Stimulated activated CD8-positive, alpha-beta memory T cell treated with anti-CD3 and anti-CD28 coated beads, Interleukin-4, amount 100 ng/mL, for 4 hours (primary cell): ENCODE results near the gene NXNL1.

Source experiments
- DNase-seq, 2 donors: peaks; one replicate each; pipeline ENCODE4 v3.0.0-alpha.2; 2020; ENCODE audit warnings: low read depth in 2 of 2, low spot score in 1 of 2

Gene NXNL1

DNA sequence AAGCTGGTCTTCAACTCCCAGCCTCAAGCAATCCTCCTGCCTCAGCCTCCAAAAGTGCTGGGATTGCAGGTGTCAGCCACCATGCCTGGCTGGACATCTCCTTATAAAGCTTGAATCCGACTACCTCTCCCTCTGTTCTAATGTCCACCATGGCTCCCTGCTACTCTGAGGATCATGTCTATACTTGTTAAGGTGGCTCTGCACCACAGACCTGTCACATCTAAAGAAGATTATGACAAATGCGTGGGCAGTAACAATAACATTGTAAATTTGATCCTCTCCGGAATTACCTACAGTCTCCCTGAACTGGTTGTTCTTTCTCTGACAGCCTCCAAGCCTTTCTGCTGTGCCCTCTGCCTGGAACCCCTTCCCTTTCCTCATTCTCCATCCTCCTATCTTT, 1.8 kb downstream of the NXNL1 start:
- DNase-seq: no peak

DNA sequence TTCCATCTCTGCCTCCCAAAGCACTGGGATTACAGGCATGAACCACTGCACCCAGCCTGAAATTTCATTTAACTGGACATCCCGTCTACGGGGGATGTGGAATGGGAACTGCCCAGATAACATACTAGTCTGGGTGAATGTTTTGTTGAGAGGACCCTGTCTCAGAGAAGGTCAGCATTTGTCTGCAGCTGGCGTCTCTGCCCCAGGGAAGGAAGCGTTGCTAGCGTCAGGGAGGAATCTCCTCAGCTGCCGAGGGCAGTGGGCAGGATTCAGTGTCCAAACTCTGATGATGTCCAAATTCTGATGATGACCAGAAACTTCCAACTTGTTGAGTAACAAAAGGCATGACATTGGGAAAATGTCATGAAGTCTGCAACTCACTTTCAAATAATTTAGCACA, 3.1 kb downstream of the NXNL1 start:
- DNase-seq: no peak

GRCh38 chr19:17456127-17456526, 4.6 kb downstream of the NXNL1 start:
- no peak for DNase-seq

DNA sequence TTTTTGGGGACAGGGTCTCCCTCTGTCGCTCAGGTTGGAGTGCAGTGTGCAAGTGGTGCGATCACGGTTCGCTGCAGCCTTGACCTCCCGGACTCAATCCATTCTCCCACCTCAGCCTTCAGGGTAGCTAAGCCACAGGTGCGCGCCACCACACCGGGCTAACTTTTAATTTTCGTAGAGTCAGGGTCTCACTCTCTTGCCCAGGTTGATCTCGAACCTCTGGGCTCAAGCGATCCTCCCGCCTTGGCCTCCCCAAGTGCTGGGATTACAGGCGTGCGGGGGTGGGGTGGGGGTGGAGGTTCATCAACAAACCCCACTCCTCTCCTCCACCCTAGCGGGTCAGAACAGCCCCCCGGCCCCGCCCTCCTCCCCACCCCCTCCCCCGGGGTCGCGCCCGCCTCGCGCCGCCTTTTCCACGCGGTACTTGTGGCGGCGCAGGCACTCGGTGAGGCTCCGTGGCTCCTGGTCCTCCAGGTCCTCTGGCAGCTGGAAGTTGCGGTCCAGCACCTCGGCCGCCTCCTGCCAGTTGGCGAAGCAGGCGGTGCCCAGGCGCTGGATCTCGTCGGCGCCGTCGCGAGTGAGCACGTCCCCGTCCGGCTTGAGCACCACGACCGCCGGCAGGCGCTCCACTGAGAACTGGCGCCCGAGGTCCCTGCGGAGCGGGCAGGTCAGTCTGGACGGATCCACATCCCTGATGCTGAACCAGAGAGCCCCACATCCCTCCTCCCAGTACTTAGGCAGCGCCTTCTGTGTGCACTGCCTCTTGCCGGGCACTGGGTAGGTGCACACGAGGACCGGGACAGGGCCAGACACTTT, 5.2 kb downstream of the NXNL1 start:
- no peak for DNase-seq

DNA sequence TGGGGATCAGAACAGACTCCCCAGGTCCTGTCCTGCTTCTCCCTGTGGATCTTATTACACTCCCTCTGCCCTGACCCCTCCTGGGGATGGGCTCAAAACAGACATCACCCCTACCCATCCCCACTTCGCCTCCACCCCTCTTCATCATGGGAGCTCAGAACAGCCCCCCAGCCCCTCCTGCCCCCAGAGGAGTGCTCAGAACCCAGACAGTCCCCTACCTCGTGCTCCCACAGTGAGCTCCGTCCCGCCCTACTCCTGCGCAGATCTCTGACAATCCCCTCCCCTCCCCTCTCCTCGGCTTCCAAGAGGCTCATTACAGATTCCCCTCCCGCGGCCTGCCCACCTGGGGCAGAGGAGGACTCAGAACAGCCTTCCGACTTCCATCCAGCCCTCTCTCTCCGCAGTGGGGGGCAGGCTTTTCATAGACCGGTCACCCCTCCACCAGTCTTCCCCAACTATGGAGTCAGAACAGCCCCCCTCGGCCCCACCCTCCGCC, 6.1 kb downstream of the NXNL1 start:
- DNase-seq: no peak

DNA sequence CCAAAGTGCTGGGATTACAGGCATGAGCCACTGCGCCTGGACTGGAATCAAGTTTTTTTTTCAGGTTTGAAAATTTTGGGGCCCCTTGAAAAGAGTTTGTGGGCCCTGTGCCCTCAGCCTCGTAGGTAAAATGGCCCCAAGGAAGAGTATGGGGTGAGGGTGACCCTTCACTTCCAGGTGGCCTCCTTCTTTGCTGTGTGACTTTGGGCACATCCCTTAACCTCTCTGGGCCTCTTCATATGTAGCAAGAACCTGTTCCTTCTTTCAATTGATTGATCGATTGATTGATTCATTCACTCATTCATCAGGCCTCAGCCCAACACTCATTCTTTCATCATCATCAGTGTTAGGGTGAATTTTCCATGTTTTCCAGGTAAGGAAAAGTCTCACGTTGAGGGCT, 8.9 kb downstream of the NXNL1 start:
- DNase-seq: no peak

- DNase-seq: no peak
These were observed 10.3 kb downstream of the NXNL1 start for GRCh38 chr19:17450264-17451075.

- peak; percentile 20 to 29 for DNase-seq
These were observed 12.4 kb downstream of the NXNL1 start, which contains the start of gene TMEM221 for GRCh38 chr19:17448131-17448967. TMEM221 (minus strand) TSS chr19:17448668; CDS start chr19:17448462, 206 bp downstream.

- DNase-seq: no peak
These were observed 13.0 kb downstream of the NXNL1 start for GRCh38 chr19:17447704-17448130.

DNA sequence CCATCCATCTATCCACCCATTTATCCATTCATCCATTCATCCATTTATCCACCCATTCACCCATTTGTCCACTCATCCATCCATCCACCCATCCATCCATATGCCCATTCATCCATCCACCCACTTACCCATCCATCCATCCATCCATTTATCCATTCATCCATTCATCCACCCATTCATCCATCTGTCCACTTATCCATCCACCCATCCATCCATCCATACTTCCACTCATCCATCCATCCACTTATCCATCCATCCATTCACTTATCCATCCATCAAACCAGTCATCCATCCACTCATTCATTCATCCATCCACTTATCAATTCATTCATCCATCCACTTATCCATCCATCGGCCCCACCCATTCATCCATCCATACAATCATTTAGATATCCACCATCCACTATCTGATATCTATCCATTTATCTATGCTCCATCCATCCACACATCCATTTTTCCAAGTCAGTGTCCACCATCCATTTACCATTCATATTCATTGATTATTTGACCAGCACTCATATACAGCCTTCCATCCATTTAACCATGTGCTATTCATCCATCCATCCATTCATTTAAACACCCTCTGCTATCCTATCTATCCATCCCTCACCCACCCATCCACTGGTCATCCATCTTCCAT, 15.1 kb downstream of the NXNL1 start:
- DNase-seq: no peak

GRCh38 chr19:17441241-17442021, 19.3 kb downstream of the NXNL1 start:
- DNase-seq: no peak

DNA sequence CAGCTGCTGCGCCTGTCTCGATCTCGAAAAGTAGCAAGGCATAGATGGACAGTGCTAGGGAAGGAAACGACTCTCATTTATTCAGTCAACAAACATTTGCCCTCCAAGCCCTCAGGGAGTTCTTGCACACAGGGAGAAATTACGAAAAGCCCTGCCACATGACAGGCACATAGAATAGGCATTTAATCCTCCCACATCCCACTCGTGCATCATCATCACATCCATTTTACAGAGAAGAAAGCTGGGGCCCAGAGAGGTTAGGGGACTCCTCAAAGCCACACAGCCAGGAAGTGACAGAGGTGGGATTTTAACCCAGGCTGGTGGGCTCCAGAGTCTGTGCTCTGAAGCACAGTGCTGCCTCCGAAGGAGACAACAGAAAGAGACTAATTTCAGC, 23.9 kb downstream of the NXNL1 start:
- DNase-seq: no peak

- DNase-seq: no peak
These were observed 24.4 kb downstream of the NXNL1 start for GRCh38 chr19:17436094-17436873.

DNA sequence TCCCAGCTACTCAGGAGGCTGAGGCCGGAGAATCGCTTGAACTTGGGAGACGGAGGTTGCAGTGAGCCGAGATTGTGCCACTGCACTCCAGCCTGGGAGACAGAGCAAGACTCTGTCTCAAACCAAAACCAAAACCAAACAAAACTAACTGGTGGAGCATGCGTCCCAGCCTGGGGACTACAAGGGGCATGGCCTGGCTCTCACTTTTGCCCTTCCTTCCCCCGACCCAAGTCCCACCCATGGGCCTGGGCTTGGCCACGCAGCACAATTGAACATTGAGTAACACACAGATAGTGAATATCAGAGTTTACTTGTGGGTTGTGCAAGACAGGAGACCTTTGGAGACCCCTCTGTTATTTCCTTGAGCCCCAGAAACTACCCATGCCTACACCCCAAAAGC, 25.5 kb downstream of the NXNL1 start:
- DNase-seq: no peak

- DNase-seq: no peak
These were observed 29.3 kb downstream of the NXNL1 start for GRCh38 chr19:17431417-17431816.

- DNase-seq: no peak
These were observed 31.0 kb downstream of the NXNL1 start for GRCh38 chr19:17429641-17430113.

- DNase-seq: no peak
These were observed 35.9 kb downstream of the NXNL1 start for GRCh38 chr19:17424743-17425365.

DNA sequence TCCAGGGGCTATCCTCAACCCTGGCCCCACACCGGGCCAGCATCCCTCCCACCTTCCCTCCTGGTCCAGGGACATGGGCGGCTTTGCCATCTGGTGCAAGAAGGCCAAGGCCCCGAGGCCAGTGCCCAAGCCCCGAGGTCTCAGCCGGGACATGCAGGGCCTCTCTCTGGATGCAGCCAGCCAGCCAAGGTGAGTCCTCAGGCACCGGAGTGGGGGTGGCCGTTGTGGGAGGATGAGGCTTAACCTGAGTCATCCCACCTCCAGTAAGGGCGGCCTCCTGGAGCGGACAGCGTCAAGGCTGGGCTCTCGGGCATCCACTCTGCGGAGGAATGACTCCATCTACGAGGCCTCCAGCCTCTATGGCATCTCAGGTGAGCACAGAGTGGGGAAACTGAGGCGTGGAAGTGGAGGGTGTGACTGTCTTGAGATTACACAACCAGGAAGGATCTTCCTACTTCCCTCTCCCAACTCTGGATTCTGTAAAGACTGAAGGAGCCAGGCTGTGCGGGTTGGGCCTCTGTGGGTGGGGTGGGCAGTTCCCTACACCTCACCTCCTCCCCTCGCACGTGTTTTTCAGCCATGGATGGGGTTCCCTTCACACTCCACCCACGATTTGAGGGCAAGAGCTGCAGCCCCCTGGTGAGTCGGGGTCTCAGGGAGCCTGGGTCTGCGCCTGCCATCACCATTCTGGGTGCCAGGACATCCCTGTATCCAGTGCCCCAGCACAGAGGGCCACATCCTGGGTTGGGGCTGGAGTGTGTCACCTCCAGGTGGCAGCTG, 37.1 kb downstream of the NXNL1 start:
- no peak for DNase-seq
